HEK293 (cell line): ENCODE data around the gene LRIT3.

Experiments
- GFI1B ChIP-seq: fragments of 450-650 bp; formaldehyde crosslinking; IDR thresholded peaks from 2 replicates; pipeline ENCODE4 v1.5.1; 2016; ENCODE audit warnings: missing biosample characterization, missing genetic modification characterization
- KLF16 ChIP-seq: fragments of 450-650 bp; formaldehyde crosslinking; IDR thresholded peaks from 2 replicates; pipeline ENCODE4 v1.5.1; 2017; ENCODE audit warnings: missing biosample characterization, missing genetic modification characterization
- KLF7 ChIP-seq: fragments of 450-650 bp; formaldehyde crosslinking; IDR thresholded peaks from 2 replicates; pipeline ENCODE4 v1.5.1; 2016; ENCODE audit warnings: missing biosample characterization, missing genetic modification characterization, borderline replicate concordance
- MEIS1 ChIP-seq: sonication (generic); formaldehyde crosslinking; IDR thresholded peaks from 2 replicates; pipeline ENCODE4 v1.8.1; 2022; ENCODE audit warnings: missing genetic modification reagents, mild to moderate bottlenecking, borderline replicate concordance
- MZF1 ChIP-seq: fragments of 450-650 bp; formaldehyde crosslinking; IDR thresholded peaks from 2 replicates; pipeline ENCODE4 v1.5.1; 2017; ENCODE audit warnings: missing biosample characterization, missing genetic modification characterization, borderline replicate concordance
- PRDM6 ChIP-seq: fragments of 450-650 bp; formaldehyde crosslinking; IDR thresholded peaks from 2 replicates; pipeline ENCODE4 v1.5.1; 2017; ENCODE audit warnings: missing biosample characterization, missing genetic modification characterization
- REST ChIP-seq: fragments of 450-650 bp; formaldehyde crosslinking; IDR thresholded peaks from 2 replicates; pipeline ENCODE4 v1.5.1; 2016; ENCODE audit warnings: missing biosample characterization, missing genetic modification characterization
- SP2 ChIP-seq: fragments of 450-650 bp; formaldehyde crosslinking; IDR thresholded peaks from 2 replicates; pipeline ENCODE4 v1.5.1; 2016; ENCODE audit warnings: missing biosample characterization, missing genetic modification characterization
- ZBTB6 ChIP-seq: fragments of 450-650 bp; formaldehyde crosslinking; IDR thresholded peaks from 2 replicates; pipeline ENCODE4 v1.5.1; 2017; ENCODE audit warnings: missing biosample characterization, missing genetic modification characterization
- ZFP69B ChIP-seq: fragments of 450-650 bp; formaldehyde crosslinking; IDR thresholded peaks from 2 replicates; pipeline ENCODE4 v1.5.1; 2016; ENCODE audit warnings: missing biosample characterization, missing genetic modification characterization
- ZNF157 ChIP-seq: fragments of 450-650 bp; formaldehyde crosslinking; IDR thresholded peaks from 2 replicates; pipeline ENCODE4 v1.5.1; 2016; ENCODE audit warnings: missing biosample characterization, missing genetic modification characterization
- ZNF175 ChIP-seq: fragments of 450-650 bp; formaldehyde crosslinking; IDR thresholded peaks from 2 replicates; pipeline ENCODE4 v1.5.1; 2016; ENCODE audit warnings: missing biosample characterization, missing genetic modification characterization
- ZNF214 ChIP-seq: fragments of 450-650 bp; formaldehyde crosslinking; IDR thresholded peaks from 2 replicates; pipeline ENCODE4 v1.5.1; 2017; ENCODE audit warnings: missing biosample characterization, mild to moderate bottlenecking, missing genetic modification characterization, borderline replicate concordance
- ZNF248 ChIP-seq: fragments of 450-650 bp; formaldehyde crosslinking; IDR thresholded peaks from 2 replicates; pipeline ENCODE4 v1.5.1; 2017; ENCODE audit warnings: missing biosample characterization, missing genetic modification characterization
- ZNF292 ChIP-seq: fragments of 450-650 bp; formaldehyde crosslinking; IDR thresholded peaks from 2 replicates; pipeline ENCODE4 v1.5.1; 2016; ENCODE audit warnings: low read depth, missing biosample characterization, missing genetic modification characterization, borderline replicate concordance
- ZNF302 ChIP-seq: fragments of 450-650 bp; formaldehyde crosslinking; IDR thresholded peaks from 2 replicates; pipeline ENCODE4 v1.5.1; 2016; ENCODE audit warnings: missing biosample characterization, missing genetic modification characterization, low read depth
- ZNF324 ChIP-seq: fragments of 450-650 bp; formaldehyde crosslinking; IDR thresholded peaks from 2 replicates; pipeline ENCODE4 v1.5.1; 2016; ENCODE audit warnings: missing biosample characterization, missing genetic modification characterization
- ZNF394 ChIP-seq: fragments of 450-650 bp; formaldehyde crosslinking; IDR thresholded peaks from 2 replicates; pipeline ENCODE4 v1.5.1; 2016; ENCODE audit warnings: missing biosample characterization, missing genetic modification characterization, mild to moderate bottlenecking, moderate library complexity, borderline replicate concordance
- ZNF398 ChIP-seq: fragments of 450-650 bp; formaldehyde crosslinking; IDR thresholded peaks from 2 replicates; pipeline ENCODE4 v1.5.1; 2017; ENCODE audit warnings: missing biosample characterization, missing genetic modification characterization
- ZNF449 ChIP-seq: fragments of 450-650 bp; formaldehyde crosslinking; IDR thresholded peaks from 2 replicates; pipeline ENCODE4 v1.5.1; 2017; ENCODE audit warnings: missing biosample characterization, mild to moderate bottlenecking, missing genetic modification characterization, moderate library complexity
- ZNF521 ChIP-seq: fragments of 450-650 bp; formaldehyde crosslinking; IDR thresholded peaks from 2 replicates; pipeline ENCODE4 v1.5.1; 2017; ENCODE audit warnings: missing biosample characterization, mild to moderate bottlenecking, missing genetic modification characterization
- ZNF571 ChIP-seq: fragments of 450-650 bp; formaldehyde crosslinking; IDR thresholded peaks from 2 replicates; pipeline ENCODE4 v1.5.0; 2017; ENCODE audit warnings: missing biosample characterization, missing genetic modification characterization
- ZNF664 ChIP-seq: fragments of 450-650 bp; formaldehyde crosslinking; IDR thresholded peaks from 2 replicates; pipeline ENCODE4 v1.5.1; 2016; ENCODE audit warnings: missing biosample characterization, missing genetic modification characterization
- ZNF747 ChIP-seq: fragments of 450-650 bp; formaldehyde crosslinking; IDR thresholded peaks from 2 replicates; pipeline ENCODE4 v1.5.1; 2016; ENCODE audit warnings: missing biosample characterization, missing genetic modification characterization
- ZNF76 ChIP-seq: fragments of 450-650 bp; formaldehyde crosslinking; IDR thresholded peaks from 2 replicates; pipeline ENCODE4; 2016; ENCODE audit warnings: low read depth, missing biosample characterization, missing genetic modification characterization, borderline replicate concordance
- ZSCAN4 ChIP-seq: fragments of 450-650 bp; formaldehyde crosslinking; IDR thresholded peaks from 2 replicates; pipeline ENCODE4 v1.5.1; 2017; ENCODE audit warnings: missing biosample characterization, missing genetic modification characterization

The LRIT3 gene

GRCh38 chr4:109815151-109816081, 32.5 kb upstream of the LRIT3 start, which contains the start of gene GAR1 (continued):
- no peak; the same call in 1 of the 2 replicates for TF ChIP-seq REST (tag by site-specific recombination)
- no peak for TF ChIP-seq ZNF324 (tag by site-specific recombination)
- no peak for TF ChIP-seq ZNF664
- TF ChIP-seq ZNF292 (tag by site-specific recombination): no peak
- no peak for TF ChIP-seq ZNF571
- TF ChIP-seq ZNF394 (tag by site-specific recombination): no peak
- TF ChIP-seq ZNF747 (tag by site-specific recombination): no peak
- TF ChIP-seq SP2: peak; percentile 92
- no peak for TF ChIP-seq MEIS1 (CRISPR knock-in tag)
- TF ChIP-seq ZNF157: no peak
- no peak for TF ChIP-seq ZBTB6 (tag by site-specific recombination)
- no peak for TF ChIP-seq ZNF214 (tag by site-specific recombination)
- no peak for TF ChIP-seq ZNF302 (tag by site-specific recombination)
- TF ChIP-seq KLF7 (tag by site-specific recombination): no peak
- TF ChIP-seq KLF16 (tag by site-specific recombination): peak; percentile 77
- TF ChIP-seq ZNF398 (tag by site-specific recombination): no peak
- no peak for TF ChIP-seq PRDM6 (tag by site-specific recombination)
- TF ChIP-seq ZNF175 (tag by site-specific recombination): no peak
- no peak for TF ChIP-seq MZF1
- TF ChIP-seq ZSCAN4: no peak
- no peak for TF ChIP-seq ZNF521 (tag by site-specific recombination)
- TF ChIP-seq ZNF76 (tag by site-specific recombination): peak; percentile 43; the same call in 1 of the 2 replicates
- no peak for TF ChIP-seq GFI1B (tag by site-specific recombination)
- 0 out of 2 replicates have a peak, but pooled peaks have one; percentile 36 for TF ChIP-seq ZNF449 (tag by site-specific recombination)
- TF ChIP-seq ZNF248 (tag by site-specific recombination): no peak
- TF ChIP-seq ZFP69B (tag by site-specific recombination): no peak
